OCI-LY7 (cell line): ENCODE data around the gene C20orf141. TPM values are rescaled to one million over a fixed set of nuclear protein-coding genes. Genes with fewer than 3 reads are reported as not detected.

ENCODE experiments used
- BruUV-seq: library from RNA; stranded (reverse); fragments of 400-500 nt; replicated peaks from 2 replicates; lab custom pipeline; 2021; lab: Mats Ljungman, UMichigan
- CTCF ChIA-PET: fragments of 300-600 bp; sonication (Branson Sonifier 250); formaldehyde crosslinking; loops from one replicate; lab custom pipeline; 2022; ENCODE audit warnings: antibody characterized with exemption; ENCODE audit not compliant: unreplicated experiment; lab: Charles Lee
- POLR2A ChIA-PET: fragments of 300-600 bp; sonication (Branson Sonifier 250); formaldehyde crosslinking; loops from one replicate; lab custom pipeline; 2022; ENCODE audit warnings: antibody characterized with exemption; lab: Charles Lee
- DNase-seq: peaks from one replicate; pipeline ENCODE4 v3.0.0-alpha.2; 2015; ENCODE audit warnings: low spot score
- H2AFZ ChIP-seq: fragments of 200-600 bp; sonication (generic), shearing (Covaris generic); 2 replicates; pipeline ENCODE4 v1.6.1; 2014; ENCODE audit warnings: mild to moderate bottlenecking, antibody characterized with exemption, low read length, moderate library complexity
- H3K27ac ChIP-seq: fragments of 200-600 bp; sonication (generic); 2 replicates; pipeline ENCODE4 v1.5.1; 2014; ENCODE audit warnings: mixed run types, low read depth, mild to moderate bottlenecking, moderate library complexity, low read length, inconsistent platforms; ENCODE audit not compliant: poor library complexity, severe bottlenecking
- H3K36me3 ChIP-seq: fragments of 200-600 bp; sonication (generic); 2 replicates; pipeline ENCODE4 v1.6.1; 2014; ENCODE audit warnings: mild to moderate bottlenecking, antibody characterized with exemption, low read length, moderate library complexity, mixed read lengths; ENCODE audit not compliant: insufficient read depth
- H3K4me1 ChIP-seq: fragments of 200-600 bp; sonication (generic); 2 replicates; pipeline ENCODE4 v1.5.1; 2014; ENCODE audit warnings: mild to moderate bottlenecking, low read length; ENCODE audit not compliant: insufficient read depth, poor library complexity, severe bottlenecking
- H3K4me2 ChIP-seq: fragments of 200-600 bp; sonication (generic); 2 replicates; pipeline ENCODE4 v1.6.1; 2014; ENCODE audit warnings: mild to moderate bottlenecking, low read length
- H3K4me3 ChIP-seq: fragments of 200-600 bp; sonication (generic); 2 replicates; pipeline ENCODE4 v1.5.1; 2014; ENCODE audit warnings: mild to moderate bottlenecking, low read depth, low read length; ENCODE audit not compliant: poor library complexity, severe bottlenecking
- H3K79me2 ChIP-seq: fragments of 200-600 bp; sonication (generic); 2 replicates; pipeline ENCODE4 v1.6.1; 2016; ENCODE audit warnings: low read depth, mild to moderate bottlenecking, low read length, moderate library complexity, mixed read lengths; ENCODE audit not compliant: insufficient read depth
- H3K9me2 ChIP-seq: fragments of 200-600 bp; sonication (generic); 2 replicates; pipeline ENCODE4 v1.6.1; 2016; ENCODE audit warnings: mild to moderate bottlenecking, low read length, mixed read lengths; ENCODE audit not compliant: insufficient read depth
- H3K9me3 ChIP-seq: fragments of 200-600 bp; sonication (generic); 2 replicates; pipeline ENCODE4 v1.6.1; 2014; ENCODE audit warnings: mild to moderate bottlenecking, mixed run types, low read length, mixed read lengths
- H4K20me1 ChIP-seq: fragments of 200-600 bp; sonication (generic); 2 replicates; pipeline ENCODE4 v1.6.1; 2014; ENCODE audit warnings: mild to moderate bottlenecking, antibody characterized with exemption, low read length, moderate library complexity, mixed read lengths; ENCODE audit not compliant: insufficient read depth
- CTCF ChIP-seq: fragments of 200-600 bp; sonication (generic); conservative IDR thresholded peaks from 2 replicates; pipeline ENCODE4 v1.5.1; 2014; ENCODE audit warnings: mild to moderate bottlenecking, antibody characterized with exemption, low read length, moderate library complexity, mixed read lengths
- EZH2phosphoT487 ChIP-seq: fragments of 200-600 bp; sonication (generic); IDR thresholded peaks from 2 replicates; pipeline ENCODE4 v1.6.1; 2018; ENCODE audit warnings: low read depth, borderline replicate concordance, mild to moderate bottlenecking, mixed run types, antibody characterized with exemption, low read length, moderate library complexity, mixed read lengths
- intact Hi-C: fragments of 100-400 bp; cut with micrococcal nuclease; formaldehyde crosslinking; loops from one replicate; pipeline ENCODE4 v1.10.0; 2022; ENCODE audit not compliant: unreplicated experiment
- total RNA-seq, 2 experiments: library from RNA; depleted of rRNA in 1 of 2; stranded (reverse); fragments of >200 nt in 1 of 2; shearing (Covaris generic) in 1 of 2; gene quantifications; 2 replicates each; pipeline ENCODE4 v1.2.3, GENCODE V29; 2014 to 2022

C20orf141 gene
- total RNA-seq, 2 experiments from 2014 or later, result not detected

- BruUV-seq, result no TSS peak
- DNase-seq, result no peak
- intact Hi-C loops, result no loop called here
- Histone ChIP-seq H3K27ac (no peak overlapping the region), H2AFZ (no peak overlapping the region), H3K36me3 (no peaks in the 10 kb centered on the region), H3K4me2 (no peak overlapping the region), H3K4me3 (no peak overlapping the region), H3K79me2 (no peaks in the 10 kb centered on the region), H3K4me1 (no peaks in the 10 kb centered on the region), H4K20me1 (no peaks in the 10 kb centered on the region), H3K9me3 (no peaks in the 10 kb centered on the region), H3K9me2 (no peaks in the 10 kb centered on the region)
- ChIA-PET CTCF (no interaction called here), POLR2A (no interaction called here)
- TF ChIP-seq CTCF (no peak), EZH2phosphoT487 (no peak)
Measured at GRCh38 chr20:2773812-2774211, 41.0 kb upstream of the C20orf141 start.

GRCh38 chr20:2775139-2775538 is 39.6 kb upstream of the C20orf141 start:
- intact Hi-C loops, result no loop called here
- TF ChIP-seq EZH2phosphoT487 (no peak), CTCF (no peak)
- no TSS peak for BruUV-seq
- H2AFZ ChIP-seq, result no peak overlapping the region
- H3K4me3 ChIP-seq, result no peak overlapping the region
- no peak for DNase-seq
- no peaks in the 10 kb centered on the region for H3K4me1 ChIP-seq
- no peaks in the 10 kb centered on the region for H3K9me2 ChIP-seq
- no peaks in the 10 kb centered on the region for H3K36me3 ChIP-seq
- POLR2A ChIA-PET, result interaction anchor here (0.7 kb wide), 1 partner anchor 1429 kb away, joined by 3 read pairs; no protein-coding TSS in a partner anchor
- no peaks in the 10 kb centered on the region for H3K79me2 ChIP-seq
- no peak overlapping the region for H3K27ac ChIP-seq
- no peaks in the 10 kb centered on the region for H3K9me3 ChIP-seq
- H4K20me1 ChIP-seq, result no peaks in the 10 kb centered on the region
- CTCF ChIA-PET, result no interaction called here
- H3K4me2 ChIP-seq, result no peak overlapping the region

- H3K9me2 ChIP-seq, result no peaks in the 10 kb centered on the region
- no peak overlapping the region for H3K27ac ChIP-seq
- POLR2A ChIA-PET, result no interaction called here
Measured at GRCh38 chr20:2778602-2779321, 36.0 kb upstream of the C20orf141 start.

More at GRCh38 chr20:2778602-2779321, 36.0 kb upstream of the C20orf141 start:
- Histone ChIP-seq H4K20me1 (no peaks in the 10 kb centered on the region), H3K9me3 (no peaks in the 10 kb centered on the region), H3K4me1 (no peaks in the 10 kb centered on the region), H3K4me3 (no peak overlapping the region), H2AFZ (no peak overlapping the region), H3K4me2 (no peak overlapping the region), H3K36me3 (no peaks in the 10 kb centered on the region), H3K79me2 (no peaks in the 10 kb centered on the region)
- TF ChIP-seq CTCF (no peak), EZH2phosphoT487 (no peak)
- CTCF ChIA-PET, result no interaction called here
- no TSS peak for BruUV-seq
- intact Hi-C loops, result no loop called here
- DNase-seq, result no peak
